GM12878 (cell line): ENCODE data around the gene EIF3A. TPM values are rescaled to one million over a fixed set of nuclear protein-coding genes. Genes with fewer than 3 reads are reported as not detected.
"Not testable (repeated sequence)": the region's sequence is repeated elsewhere in the genome, so short reads cannot be mapped to it uniquely, and the experiment has no call there.

Source experiments
- ATAC-seq: fragments of 200-7000 bp; cut with Tn5 transposase; 3 replicates; pipeline ENCODE4 v1.9.1; 2020; ENCODE audit warnings: mild to moderate bottlenecking, moderate library complexity
- BruUV-seq: library from RNA; stranded (reverse); fragments of 400-500 nt; replicated peaks from 2 replicates; lab custom pipeline; 2021; lab: Mats Ljungman, UMichigan
- CTCF ChIA-PET: fragments of 300-600 bp; sonication (Branson Sonifier 250); formaldehyde crosslinking; extraction: SDS; loops from one replicate; lab custom pipeline; 2021; ENCODE audit warnings: inconsistent platforms; lab: Yijun Ruan, JAX
- POLR2A ChIA-PET: fragments of 350-600 bp; formaldehyde crosslinking; extraction: SDS; loops from one replicate; lab custom pipeline; 2021; ENCODE audit warnings: inconsistent platforms; lab: Charles Lee
- RAD21 ChIA-PET: fragments of 300-600 bp; sonication (Branson Sonifier 250); formaldehyde crosslinking; loops from one replicate; lab custom pipeline; 2023; ENCODE audit warnings: antibody characterized with exemption; ENCODE audit not compliant: unreplicated experiment; lab: Charles Lee
- SMC1A ChIA-PET: fragments of 300-600 bp; sonication (Branson Sonifier 250); formaldehyde crosslinking; loops from one replicate; lab custom pipeline; 2023; ENCODE audit not compliant: unreplicated experiment, uncharacterized antibody; lab: Charles Lee
- DNase-seq: peaks from one replicate; pipeline ENCODE4 v3.0.0-alpha.2; 2011; ENCODE audit warnings: low read depth, low spot score
- FAIRE-seq: peaks from 3 replicates; lab custom pipeline; 2011; peaks lifted over from hg19 to GRCh38; lab: Jason Lieb, UNC
- H2AFZ ChIP-seq: 2 replicates; pipeline ENCODE4 v1.6.0; 2011; ENCODE audit warnings: low read depth, low read length, control low read depth; ENCODE audit not compliant: control insufficient read depth
- H3K27ac ChIP-seq: 2 replicates; pipeline ENCODE4 v1.5.1; 2011; ENCODE audit warnings: control low read depth; ENCODE audit not compliant: control insufficient read depth, insufficient read depth
- H3K27me3 ChIP-seq, 2 experiments: replicated peaks in 1 of 2; 2 replicates each; pipeline versions ENCODE4 v1.6.0 to v1.6.1; 2011; ENCODE audit warnings: low read length in 1 of 2; ENCODE audit not compliant: control insufficient read depth in 2 of 2, insufficient read depth in 2 of 2
- H3K36me3 ChIP-seq, 2 experiments: 2 replicates each; pipeline ENCODE4 v1.5.1; 2011; ENCODE audit warnings: low read length in 1 of 2; ENCODE audit not compliant: control insufficient read depth in 2 of 2, insufficient read depth in 2 of 2
- H3K4me1 ChIP-seq: 2 replicates; pipeline ENCODE4 v1.6.1; 2011; ENCODE audit warnings: mild to moderate bottlenecking, low read length, moderate library complexity, mixed read lengths; ENCODE audit not compliant: control insufficient read depth, insufficient read depth
- H3K4me2 ChIP-seq: 2 replicates; pipeline ENCODE4 v1.6.0; 2011; ENCODE audit warnings: control low read depth; ENCODE audit not compliant: control insufficient read depth, insufficient read depth
- H3K4me3 ChIP-seq: fragments of 200-600 bp; sonication (generic); 2 replicates; pipeline ENCODE4 v1.5.1; 2016
- H3K79me2 ChIP-seq: 2 replicates; pipeline ENCODE4 v1.6.0; 2011; ENCODE audit warnings: low read length; ENCODE audit not compliant: control insufficient read depth, insufficient read depth
- H3K9ac ChIP-seq: 2 replicates; pipeline ENCODE4 v1.8.0; 2011; ENCODE audit warnings: low read length, control low read depth, mixed read lengths; ENCODE audit not compliant: control insufficient read depth, insufficient read depth
- H3K9me3 ChIP-seq: replicated peaks from 3 replicates; pipeline ENCODE4 v1.5.1; 2011; ENCODE audit warnings: mild to moderate bottlenecking, low read length; ENCODE audit not compliant: control insufficient read depth, insufficient read depth
- H4K20me1 ChIP-seq: 2 replicates; pipeline ENCODE4 v1.6.0; 2011; ENCODE audit not compliant: control insufficient read depth, insufficient read depth
- ESRRA ChIP-seq: IDR thresholded peaks from 2 replicates; pipeline ENCODE4 v1.6.1; 2012; ENCODE audit warnings: mild to moderate bottlenecking, low read length, improper control_type of control experiment
- ETV6 ChIP-seq, 2 experiments: fragments of 450-650 bp in 1 of 2; IDR thresholded peaks in 1 of 2; conservative IDR thresholded peaks in 1 of 2; 2 replicates each; pipeline ENCODE4 v1.6.1; 2014; ENCODE audit warnings: antibody characterized with exemption in 1 of 2, borderline replicate concordance in 1 of 2, low read depth in 1 of 2, mild to moderate bottlenecking in 1 of 2, moderate library complexity in 1 of 2
- HDAC2 ChIP-seq: fragments of 200-600 bp; sonication (generic); IDR thresholded peaks from 2 replicates; pipeline ENCODE4 v1.6.1; 2017
- SUZ12 ChIP-seq: fragments of 200-600 bp; sonication (generic); IDR thresholded peaks from one replicate; pipeline ENCODE4 v1.6.1; 2018; ENCODE audit warnings: antibody characterized with exemption, mild to moderate bottlenecking; ENCODE audit not compliant: unreplicated experiment
- ZNF622 ChIP-seq: fragments of 450-650 bp; IDR thresholded peaks from 2 replicates; pipeline ENCODE4 v1.6.1; 2017; ENCODE audit warnings: mild to moderate bottlenecking, inconsistent platforms
- WGBS: methylation state at CpG from one replicate; pipeline ENCODE4 v1.1.6; 2016; ENCODE audit warnings: low lambda C conversion rate; ENCODE audit not compliant: insufficient replicate concordance, insufficient coverage; ENCODE audit errors: missing lambda C conversion rate; 5-methylcytosine and 5-hydroxymethylcytosine counted together
- in situ Hi-C: fragments of 300-500 bp; cut with MboI; formaldehyde crosslinking; loops from 9 replicates; pipeline ENCODE4 v1.14.3; 2018; ENCODE audit warnings: mixed read lengths
- intact Hi-C: fragments of 100-400 bp; cut with micrococcal nuclease; formaldehyde crosslinking; loops from one replicate; pipeline ENCODE4 v1.14.2; 2022; ENCODE audit not compliant: unreplicated experiment
- polyA plus RNA-seq, 11 experiments: library from polyadenylated mRNA; depleted of rRNA in 4 of 11; unstranded in 6 of 11; stranded (reverse) in 5 of 11; fragments of >200 nt; fragmentation: Nextera tagmentation in 4 of 11; fragmentation: Illumina TruSeq in 1 of 11; extraction: Ambion mirVana in 4 of 11; extraction: Trizol in 1 of 11; gene quantifications; 1 replicate in 1 of 11; 2 replicates in 10 of 11; pipeline versions ENCODE4 v1.2.1 to v1.2.3, GENCODE V29; 2011 to 2016; ENCODE audit warnings: inconsistent platforms in 2 of 11, missing spikeins in 2 of 11, low read depth in 1 of 11
- total RNA-seq, 4 experiments: library from RNA; depleted of rRNA in 3 of 4; stranded (reverse); fragments of >200 nt in 3 of 4; fragmentation: Illumina TruSeq in 1 of 4; extraction: Trizol in 1 of 4; gene quantifications; 2 replicates each; pipeline versions ENCODE4 v1.2.1 to v1.2.3, GENCODE V29; 2013 to 2021
- TF ChIP-seq, protein P1 (sequence below), 3 experiments: IDR thresholded peaks in 2 of 3; conservative IDR thresholded peaks in 1 of 3; 2 replicates each; pipeline ENCODE4 v1.5.1; 2011; ENCODE audit warnings: low read depth in 3 of 3, low read length in 3 of 3, mild to moderate bottlenecking in 3 of 3, control low read depth in 2 of 3, moderate library complexity in 2 of 3, inconsistent platforms in 1 of 3, mixed read lengths in 1 of 3; ENCODE audit not compliant: control insufficient read depth in 2 of 3, insufficient read depth in 1 of 3; ENCODE audit errors: extremely low read depth in 1 of 3
- TF ChIP-seq, protein P2 (sequence below): fragments of 450-650 bp; IDR thresholded peaks from 2 replicates; pipeline ENCODE4 v1.6.1; 2016; ENCODE audit warnings: mild to moderate bottlenecking, moderate library complexity, borderline replicate concordance

EIF3A gene
- total and polyA plus RNA-seq, 10 of the 15 experiments (the other 5 are each of a cell fraction or from before 2014, with no cell fraction given) = 42.3 to 195 (median 96.3) TPM

DNA sequence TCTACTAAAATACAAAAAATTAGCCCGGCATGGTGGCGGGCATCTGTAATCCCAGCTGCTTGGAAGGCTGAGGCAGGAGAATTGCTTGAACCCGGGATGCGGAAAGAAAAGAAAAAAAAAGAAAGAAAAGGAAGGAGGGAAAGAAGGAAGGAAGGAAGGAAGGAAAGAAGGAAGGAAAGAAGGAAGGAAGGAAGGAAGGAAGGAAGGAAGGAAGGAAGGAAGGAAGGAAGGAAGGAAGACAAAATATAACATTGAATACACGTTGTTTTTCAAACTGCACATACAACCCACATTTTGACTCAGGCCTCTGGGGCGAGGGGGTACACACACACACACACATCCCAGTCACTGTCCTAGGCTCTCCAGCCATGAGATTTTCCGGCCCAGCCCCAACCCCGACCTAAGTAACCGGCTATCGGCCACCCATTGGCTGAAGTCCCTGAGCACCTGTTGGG is 52.1 kb downstream of the EIF3A start:
- RAD21 ChIA-PET, H3K4me2 ChIP-seq, POLR2A ChIA-PET, H3K27ac ChIP-seq, ATAC-seq, H3K79me2 ChIP-seq, in situ Hi-C loops, FAIRE-seq, H3K36me3 ChIP-seq, H3K27me3 ChIP-seq, H4K20me1 ChIP-seq, SMC1A ChIA-PET, BruUV-seq, H3K9me3 ChIP-seq, H3K9ac ChIP-seq, H3K4me3 ChIP-seq: not testable (repeated sequence)
- peaks cover 13% of the 10 kb centered on the region for H3K4me1 ChIP-seq
- intact Hi-C loops = loop anchor here (5.0 kb wide), 1 partner anchor 41 kb away; no protein-coding TSS in a partner anchor
- 56% methylated on average over 10 of the region's 10 CpGs for WGBS
- peak overlapping the region; percentile 34; the same call in 1 of the 2 replicates for H2AFZ ChIP-seq
- CTCF ChIA-PET = interaction anchor here (2.5 kb wide), 1 partner anchor 170 kb away, joined by 10 read pairs; no protein-coding TSS in a partner anchor
- peak in 1 of 2 experiments; percentile 80; a peak in 2 of 4 replicates for TF ChIP-seq ETV6 (conservative IDR thresholded peaks at IDR 0.05 in 1 of 2, IDR thresholded peaks at IDR 0.05 in 1 of 2; ENCODE audit: borderline replicate concordance in 1 of 2, low read depth in 1 of 2)
- TF ChIP-seq, all 136 proteins: peak for 1; not testable (repeated sequence) for 135
- DNase-seq = not testable (repeated sequence)

DNA sequence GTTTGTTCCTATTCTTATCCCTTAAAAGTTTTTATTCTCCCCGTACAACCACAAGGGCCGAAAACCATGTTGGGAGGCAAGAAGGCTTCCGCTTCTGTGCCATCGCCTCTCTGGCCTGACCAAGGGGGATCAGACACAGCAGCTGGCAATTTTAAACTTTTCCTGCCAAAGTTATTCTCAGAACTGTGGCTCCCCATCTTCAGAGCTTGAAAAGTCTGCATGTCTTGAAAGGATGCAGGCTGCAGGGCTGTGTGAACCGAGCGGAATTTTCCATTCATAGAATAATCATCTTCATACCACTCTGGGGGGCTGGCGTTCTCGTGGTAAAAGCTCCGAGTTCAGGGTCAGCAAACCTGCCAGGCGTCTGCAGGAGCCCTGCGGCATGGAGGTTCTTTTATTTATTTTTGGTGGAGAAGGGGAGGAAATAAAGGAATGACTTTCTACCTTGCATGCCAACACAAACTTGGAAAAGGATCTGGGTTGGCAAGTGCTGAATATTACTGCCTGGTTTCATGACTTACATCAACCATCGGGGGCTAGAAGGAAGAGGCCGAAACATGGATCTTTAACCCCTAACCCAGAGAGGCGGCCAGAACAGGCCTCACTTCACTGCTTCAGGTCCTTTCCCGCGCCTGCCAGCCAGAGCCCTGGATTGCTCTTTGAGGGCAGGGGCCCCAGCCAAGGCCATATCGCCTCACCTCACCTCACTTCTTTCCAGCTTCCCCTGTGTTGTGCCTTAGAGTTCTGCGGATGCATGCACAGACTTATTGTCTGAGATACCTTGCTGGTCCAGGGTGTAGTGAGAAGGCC is 54.1 kb downstream of the EIF3A start:
- ChIA-PET SMC1A (no interaction called here), POLR2A (no interaction called here), RAD21 (interaction anchor here (1.3 kb wide), 1 partner anchor 172 kb away, joined by 5 read pairs; no protein-coding TSS in a partner anchor), CTCF (no interaction called here)
- H3K9ac ChIP-seq = no peak overlapping the region
- no peaks in the 10 kb centered on the region for H3K79me2 ChIP-seq
- no peaks in the 10 kb centered on the region for H3K9me3 ChIP-seq
- BruUV-seq = no TSS peak
- H3K4me2 ChIP-seq = no peak overlapping the region
- intact Hi-C loops = loop anchor here (5.0 kb wide), 1 partner anchor 39 kb away; no protein-coding TSS in a partner anchor
- peaks cover 0 to 7% of the 10 kb centered on the region in 2 experiments; a peak in 2 of 4 replicates for H3K27me3 ChIP-seq
- ATAC-seq = no peak
- FAIRE-seq = no peak
- peaks cover 6% of the 10 kb centered on the region for H3K4me1 ChIP-seq
- H4K20me1 ChIP-seq = no peaks in the 10 kb centered on the region; the same call in 1 of the 2 replicates
- H3K36me3 ChIP-seq = no peaks in the 10 kb centered on the region
- H3K27ac ChIP-seq = no peak overlapping the region
- no peak for DNase-seq
- TF ChIP-seq ZNF622 (no peak), ESRRA (no peak), SUZ12 (no peak), HDAC2 (no peak)
- TF ChIP-seq, protein P1, sequence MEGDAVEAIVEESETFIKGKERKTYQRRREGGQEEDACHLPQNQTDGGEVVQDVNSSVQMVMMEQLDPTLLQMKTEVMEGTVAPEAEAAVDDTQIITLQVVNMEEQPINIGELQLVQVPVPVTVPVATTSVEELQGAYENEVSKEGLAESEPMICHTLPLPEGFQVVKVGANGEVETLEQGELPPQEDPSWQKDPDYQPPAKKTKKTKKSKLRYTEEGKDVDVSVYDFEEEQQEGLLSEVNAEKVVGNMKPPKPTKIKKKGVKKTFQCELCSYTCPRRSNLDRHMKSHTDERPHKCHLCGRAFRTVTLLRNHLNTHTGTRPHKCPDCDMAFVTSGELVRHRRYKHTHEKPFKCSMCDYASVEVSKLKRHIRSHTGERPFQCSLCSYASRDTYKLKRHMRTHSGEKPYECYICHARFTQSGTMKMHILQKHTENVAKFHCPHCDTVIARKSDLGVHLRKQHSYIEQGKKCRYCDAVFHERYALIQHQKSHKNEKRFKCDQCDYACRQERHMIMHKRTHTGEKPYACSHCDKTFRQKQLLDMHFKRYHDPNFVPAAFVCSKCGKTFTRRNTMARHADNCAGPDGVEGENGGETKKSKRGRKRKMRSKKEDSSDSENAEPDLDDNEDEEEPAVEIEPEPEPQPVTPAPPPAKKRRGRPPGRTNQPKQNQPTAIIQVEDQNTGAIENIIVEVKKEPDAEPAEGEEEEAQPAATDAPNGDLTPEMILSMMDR (IDR thresholded peaks at IDR 0.05 in 2 of 3, conservative IDR thresholded peaks at IDR 0.05 in 1 of 3; ENCODE audit: control insufficient read depth in 2 of 3, extremely low read depth in 1 of 3, insufficient read depth in 1 of 3, low read depth in 3 of 3, low read length in 3 of 3) = no peak
- TF ChIP-seq, protein P2, sequence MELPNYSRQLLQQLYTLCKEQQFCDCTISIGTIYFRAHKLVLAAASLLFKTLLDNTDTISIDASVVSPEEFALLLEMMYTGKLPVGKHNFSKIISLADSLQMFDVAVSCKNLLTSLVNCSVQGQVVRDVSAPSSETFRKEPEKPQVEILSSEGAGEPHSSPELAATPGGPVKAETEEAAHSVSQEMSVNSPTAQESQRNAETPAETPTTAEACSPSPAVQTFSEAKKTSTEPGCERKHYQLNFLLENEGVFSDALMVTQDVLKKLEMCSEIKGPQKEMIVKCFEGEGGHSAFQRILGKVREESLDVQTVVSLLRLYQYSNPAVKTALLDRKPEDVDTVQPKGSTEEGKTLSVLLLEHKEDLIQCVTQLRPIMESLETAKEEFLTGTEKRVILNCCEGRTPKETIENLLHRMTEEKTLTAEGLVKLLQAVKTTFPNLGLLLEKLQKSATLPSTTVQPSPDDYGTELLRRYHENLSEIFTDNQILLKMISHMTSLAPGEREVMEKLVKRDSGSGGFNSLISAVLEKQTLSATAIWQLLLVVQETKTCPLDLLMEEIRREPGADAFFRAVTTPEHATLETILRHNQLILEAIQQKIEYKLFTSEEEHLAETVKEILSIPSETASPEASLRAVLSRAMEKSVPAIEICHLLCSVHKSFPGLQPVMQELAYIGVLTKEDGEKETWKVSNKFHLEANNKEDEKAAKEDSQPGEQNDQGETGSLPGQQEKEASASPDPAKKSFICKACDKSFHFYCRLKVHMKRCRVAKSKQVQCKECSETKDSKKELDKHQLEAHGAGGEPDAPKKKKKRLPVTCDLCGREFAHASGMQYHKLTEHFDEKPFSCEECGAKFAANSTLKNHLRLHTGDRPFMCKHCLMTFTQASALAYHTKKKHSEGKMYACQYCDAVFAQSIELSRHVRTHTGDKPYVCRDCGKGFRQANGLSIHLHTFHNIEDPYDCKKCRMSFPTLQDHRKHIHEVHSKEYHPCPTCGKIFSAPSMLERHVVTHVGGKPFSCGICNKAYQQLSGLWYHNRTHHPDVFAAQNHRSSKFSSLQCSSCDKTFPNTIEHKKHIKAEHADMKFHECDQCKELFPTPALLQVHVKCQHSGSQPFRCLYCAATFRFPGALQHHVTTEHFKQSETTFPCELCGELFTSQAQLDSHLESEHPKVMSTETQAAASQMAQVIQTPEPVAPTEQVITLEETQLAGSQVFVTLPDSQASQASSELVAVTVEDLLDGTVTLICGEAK = no peak
- 62% methylated on average over 18 of the region's 18 CpGs for WGBS
- no peak overlapping the region for H2AFZ ChIP-seq
- in situ Hi-C loops = no loop called here
- no peak overlapping the region for H3K4me3 ChIP-seq
